A549 (cell line): ENCODE results near the gene CPED1. TPM values are rescaled to one million over a fixed set of nuclear protein-coding genes. Genes with fewer than 3 reads are reported as not detected.

Experiments
- ATAC-seq, 2 experiments: fragments of 200-7000 bp in 1 of 2; fragments of >200 bp in 1 of 2; cut with Nextera tagmentation in 1 of 2; cut with Tn5 transposase in 1 of 2; 3 replicates each; pipeline versions ENCODE4 v1.8.0 to v1.9.1; 2018 to 2020; ENCODE audit warnings: mild to moderate bottlenecking in 1 of 2, moderate library complexity in 1 of 2
- CTCF ChIA-PET: fragments of 300-600 bp; sonication (Branson Sonifier 250); formaldehyde crosslinking; extraction: SDS; loops from one replicate; lab custom pipeline; 2021; ENCODE audit warnings: antibody characterized with exemption, inconsistent platforms; lab: Yijun Ruan, JAX
- POLR2A ChIA-PET: fragments of 350-600 bp; formaldehyde crosslinking; extraction: SDS; loops from one replicate; lab custom pipeline; 2021; ENCODE audit warnings: antibody characterized with exemption, inconsistent platforms; lab: Yijun Ruan, JAX
- DNase-seq, 2 experiments: peaks; one replicate each; pipeline versions ENCODE4 v3.0.0 to v3.0.0-alpha.2; 2011 to 2016; ENCODE audit warnings: low read depth in 1 of 2, low spot score in 1 of 2
- FAIRE-seq: peaks from 2 replicates; lab custom pipeline; 2011; peaks lifted over from hg19 to GRCh38; lab: Jason Lieb, UNC
- H3K27ac ChIP-seq, 2 experiments: fragments of >200 bp; sonication (Bioruptor Twin); formaldehyde crosslinking; 3 replicates each; pipeline ENCODE4 v1.5.1; 2016 to 2017
- H3K4me1 ChIP-seq: fragments of >200 bp; sonication (Bioruptor Twin); formaldehyde crosslinking; 3 replicates; pipeline ENCODE4 v1.6.1; 2016
- H3K4me2 ChIP-seq: fragments of >200 bp; sonication (Bioruptor Twin); formaldehyde crosslinking; 3 replicates; pipeline ENCODE4 v1.6.1; 2016
- H3K4me3 ChIP-seq: fragments of >200 bp; sonication (Bioruptor Twin); formaldehyde crosslinking; 3 replicates; pipeline ENCODE4 v1.5.1; 2016
- H3K9me3 ChIP-seq: fragments of >200 bp; sonication (Bioruptor Twin); formaldehyde crosslinking; 3 replicates; pipeline ENCODE4 v1.6.1; 2016
- BHLHE40 ChIP-seq: IDR thresholded peaks from 2 replicates; pipeline ENCODE4 v1.6.1; 2012; ENCODE audit warnings: low read depth, low read length, inconsistent platforms
- CBX8 ChIP-seq: fragments of 200-600 bp; sonication (generic); IDR thresholded peaks from 2 replicates; pipeline ENCODE4 v1.6.1; 2016
- CEBPB ChIP-seq, 2 experiments: fragments of >200 bp in 1 of 2; sonication (Bioruptor Twin) in 1 of 2; formaldehyde crosslinking in 1 of 2; IDR thresholded peaks; 2 replicates each; pipeline ENCODE4 v1.6.1; 2012 to 2016
- CHD2 ChIP-seq: fragments of 150-350 bp; IDR thresholded peaks from 2 replicates; pipeline ENCODE4 v1.6.1; 2014; ENCODE audit warnings: low read length; ENCODE audit not compliant: partially characterized antibody
- CHD4 ChIP-seq: fragments of 200-600 bp; sonication (generic); IDR thresholded peaks from 2 replicates; pipeline ENCODE4 v1.6.1; 2016; ENCODE audit warnings: antibody characterized with exemption, mild to moderate bottlenecking, borderline replicate concordance
- EHMT2 ChIP-seq: fragments of 200-600 bp; sonication (generic); IDR thresholded peaks from 2 replicates; pipeline ENCODE4 v1.6.1; 2016; ENCODE audit warnings: antibody characterized with exemption, low read depth, mild to moderate bottlenecking, moderate library complexity
- FOSL2 ChIP-seq, 2 experiments: fragments of 450-650 bp in 1 of 2; fragments of >200 bp in 1 of 2; sonication (Bioruptor Twin) in 1 of 2; formaldehyde crosslinking; IDR thresholded peaks; 2 replicates each; pipeline versions ENCODE4 v1.5.0 to v1.6.1; 2016 to 2020; ENCODE audit warnings: mild to moderate bottlenecking in 1 of 2, moderate library complexity in 1 of 2
- FOXS1 ChIP-seq: fragments of 250-450 bp; sonication (Bioruptor Pico); IDR thresholded peaks from 2 replicates; pipeline ENCODE4 v1.5.0; 2020; ENCODE audit warnings: mild to moderate bottlenecking, moderate library complexity
- KDM5A ChIP-seq: fragments of 200-600 bp; sonication (generic); IDR thresholded peaks from 2 replicates; pipeline ENCODE4 v1.6.1; 2016; ENCODE audit warnings: antibody characterized with exemption, mild to moderate bottlenecking
- MAFK ChIP-seq: fragments of 450-650 bp; IDR thresholded peaks from 2 replicates; pipeline ENCODE4 v1.6.1; 2014; ENCODE audit not compliant: partially characterized antibody
- NFE2L2 ChIP-seq: fragments of 150-350 bp; conservative IDR thresholded peaks from 2 replicates; pipeline ENCODE4 v1.6.1; 2014; ENCODE audit warnings: low read length
- NR3C1 ChIP-seq: fragments of >200 bp; sonication (Bioruptor Twin); formaldehyde crosslinking; IDR thresholded peaks from 3 replicates; pipeline ENCODE4 v1.6.1; 2017
- POLR2AphosphoS2 ChIP-seq: conservative IDR thresholded peaks from 2 replicates; pipeline ENCODE4 v1.6.1; 2012; ENCODE audit warnings: low read length, improper control_type of control experiment, inconsistent platforms
- RAD21 ChIP-seq, 2 experiments: fragments of >200 bp in 1 of 2; sonication (Bioruptor Twin) in 1 of 2; formaldehyde crosslinking in 1 of 2; IDR thresholded peaks in 1 of 2; conservative IDR thresholded peaks in 1 of 2; 2 replicates in 1 of 2; 3 replicates in 1 of 2; pipeline ENCODE4 v1.6.1; 2012 to 2018; ENCODE audit warnings: inconsistent platforms in 1 of 2
- RARB ChIP-seq: fragments of 250-450 bp; sonication (Bioruptor Pico); IDR thresholded peaks from 2 replicates; pipeline ENCODE4 v1.8.0; 2021; ENCODE audit warnings: mild to moderate bottlenecking, moderate library complexity
- RFX5 ChIP-seq: fragments of 450-650 bp; IDR thresholded peaks from 2 replicates; pipeline ENCODE4 v1.7.1; 2014; ENCODE audit warnings: antibody characterized with exemption, mild to moderate bottlenecking, moderate library complexity
- RNF2 ChIP-seq: fragments of 200-600 bp; sonication (generic); IDR thresholded peaks from 2 replicates; pipeline ENCODE4 v1.6.1; 2016; ENCODE audit warnings: low read depth, mild to moderate bottlenecking, antibody characterized with exemption, moderate library complexity, borderline replicate concordance
- SMC3 ChIP-seq: fragments of >200 bp; sonication (Bioruptor Twin); formaldehyde crosslinking; IDR thresholded peaks from 3 replicates; pipeline ENCODE4 v1.6.1; 2018; ENCODE audit warnings: inconsistent platforms
- TP53 ChIP-seq: fragments of 250-450 bp; sonication (Bioruptor Pico); IDR thresholded peaks from 2 replicates; pipeline ENCODE4 v1.5.0; 2021; ENCODE audit warnings: mild to moderate bottlenecking, moderate library complexity
- ZFP36 ChIP-seq: fragments of 450-650 bp; IDR thresholded peaks from 2 replicates; pipeline ENCODE4 v1.6.1; 2014; ENCODE audit warnings: borderline replicate concordance; ENCODE audit not compliant: partially characterized antibody
- ZSCAN20 ChIP-seq: fragments of 250-450 bp; sonication (Bioruptor Pico); IDR thresholded peaks from 2 replicates; pipeline ENCODE4 v1.8.0; 2022; ENCODE audit warnings: mild to moderate bottlenecking, moderate library complexity
- WGBS: methylation state at CpG from one replicate; pipeline ENCODE4 v1.1.6; 2017; ENCODE audit errors: missing lambda C conversion rate; 5-methylcytosine and 5-hydroxymethylcytosine counted together
- polyA plus RNA-seq, 4 experiments: library from polyadenylated mRNA; depleted of rRNA in 3 of 4; stranded (reverse); fragments of >200 nt; fragmentation: RNase III in 1 of 4; extraction: RNeasy Plus Mini Kit Qiagen cat#74134 plus additional on column Dnase treatment in 1 of 4; gene quantifications; 2 replicates in 3 of 4; 3 replicates in 1 of 4; pipeline ENCODE4 v1.2.3, GENCODE V29; 2011 to 2017
- TF ChIP-seq, protein P1 (sequence below): fragments of 150-350 bp; IDR thresholded peaks from 2 replicates; pipeline ENCODE4 v1.6.1; 2014; ENCODE audit warnings: low read depth, mild to moderate bottlenecking, low read length
- TF ChIP-seq, protein P2 (sequence below): fragments of 200-600 bp; sonication (generic); IDR thresholded peaks from 2 replicates; pipeline ENCODE4 v1.6.1; 2016; ENCODE audit warnings: antibody characterized with exemption, mild to moderate bottlenecking, moderate library complexity

CPED1 gene
- polyA plus RNA-seq, 2 of the 4 experiments (the other 2 are of a cell fraction) = 0.03 TPM; not detected in 1

DNA sequence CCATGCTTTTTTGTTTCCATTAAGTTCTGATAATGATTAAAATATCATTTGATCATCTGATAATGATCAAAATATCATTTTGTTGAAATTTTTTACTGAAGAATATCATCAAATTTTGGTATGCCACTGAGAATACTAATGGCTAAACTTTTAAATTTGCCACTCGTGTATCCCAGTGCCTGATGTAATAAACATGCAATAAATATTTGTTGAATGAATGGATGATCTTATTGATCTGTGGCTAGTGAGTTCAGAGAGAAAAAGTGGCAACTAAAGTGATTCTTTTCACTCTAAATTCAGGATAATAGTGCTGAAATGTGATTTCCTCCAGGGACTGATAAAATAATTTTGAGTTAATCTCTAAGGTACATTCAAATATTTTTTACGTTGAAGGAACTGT, 181.0 kb downstream of the CPED1 start:
- ChIA-PET CTCF (no interaction called here), POLR2A (no interaction called here)
- Histone ChIP-seq H3K4me1 (no peaks in the 10 kb centered on the region), H3K9me3 (no peaks in the 10 kb centered on the region), H3K27ac (no peak overlapping the region), H3K4me3 (no peak overlapping the region), H3K4me2 (no peak overlapping the region)
- DNase-seq (no peak), ATAC-seq (no peak), FAIRE-seq (no peak)
- WGBS = 3% methylated on average over 2 of the region's 2 CpGs
- TF ChIP-seq CBX8 = no peak
- no peak for TF ChIP-seq POLR2AphosphoS2
- no peak for TF ChIP-seq FOSL2 (IDR thresholded peaks at IDR 0.05)
- no peak for TF ChIP-seq FOSL2 (CRISPR knock-in tag; IDR thresholded peaks at IDR 0.05)
- no peak for TF ChIP-seq RFX5
- TF ChIP-seq RAD21 (conservative IDR thresholded peaks at IDR 0.05 in 1 of 2, IDR thresholded peaks at IDR 0.05 in 1 of 2) = no peak
- no peak for TF ChIP-seq ZSCAN20 (CRISPR knock-in tag)
- no peak for TF ChIP-seq ZFP36
- no peak for TF ChIP-seq MAFK

DNA sequence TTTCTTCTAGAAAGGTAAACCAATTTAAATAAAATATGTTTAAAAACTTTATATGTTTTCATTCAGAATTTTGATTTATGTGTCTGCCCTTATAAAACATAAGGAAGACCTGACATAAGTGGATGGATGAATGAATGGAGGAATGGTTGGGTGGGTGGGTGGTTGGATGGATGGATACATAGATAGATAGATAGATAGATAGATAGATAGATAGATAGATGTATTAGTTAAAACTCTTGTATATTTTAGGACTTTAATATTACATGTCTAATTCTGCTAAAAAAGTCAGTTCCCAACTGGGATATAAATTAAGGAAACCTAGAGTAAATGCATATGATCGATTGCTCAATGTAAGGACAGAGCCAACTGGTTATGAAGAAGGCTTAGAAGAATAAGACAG, 184.0 kb downstream of the CPED1 start:
- Histone ChIP-seq H3K27ac (no peak overlapping the region), H3K9me3 (no peaks in the 10 kb centered on the region), H3K4me2 (no peak overlapping the region), H3K4me1 (no peaks in the 10 kb centered on the region), H3K4me3 (no peak overlapping the region)
- DNase-seq = no peak
- CTCF ChIA-PET = no interaction called here
- POLR2A ChIA-PET = no interaction called here
- no peak for ATAC-seq
- no peak for TF ChIP-seq CEBPB (IDR thresholded peaks at IDR 0.05)
- no peak for TF ChIP-seq FOXS1
- TF ChIP-seq, protein P1, sequence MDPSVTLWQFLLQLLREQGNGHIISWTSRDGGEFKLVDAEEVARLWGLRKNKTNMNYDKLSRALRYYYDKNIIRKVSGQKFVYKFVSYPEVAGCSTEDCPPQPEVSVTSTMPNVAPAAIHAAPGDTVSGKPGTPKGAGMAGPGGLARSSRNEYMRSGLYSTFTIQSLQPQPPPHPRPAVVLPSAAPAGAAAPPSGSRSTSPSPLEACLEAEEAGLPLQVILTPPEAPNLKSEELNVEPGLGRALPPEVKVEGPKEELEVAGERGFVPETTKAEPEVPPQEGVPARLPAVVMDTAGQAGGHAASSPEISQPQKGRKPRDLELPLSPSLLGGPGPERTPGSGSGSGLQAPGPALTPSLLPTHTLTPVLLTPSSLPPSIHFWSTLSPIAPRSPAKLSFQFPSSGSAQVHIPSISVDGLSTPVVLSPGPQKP = no peak
- TF ChIP-seq, protein P2, sequence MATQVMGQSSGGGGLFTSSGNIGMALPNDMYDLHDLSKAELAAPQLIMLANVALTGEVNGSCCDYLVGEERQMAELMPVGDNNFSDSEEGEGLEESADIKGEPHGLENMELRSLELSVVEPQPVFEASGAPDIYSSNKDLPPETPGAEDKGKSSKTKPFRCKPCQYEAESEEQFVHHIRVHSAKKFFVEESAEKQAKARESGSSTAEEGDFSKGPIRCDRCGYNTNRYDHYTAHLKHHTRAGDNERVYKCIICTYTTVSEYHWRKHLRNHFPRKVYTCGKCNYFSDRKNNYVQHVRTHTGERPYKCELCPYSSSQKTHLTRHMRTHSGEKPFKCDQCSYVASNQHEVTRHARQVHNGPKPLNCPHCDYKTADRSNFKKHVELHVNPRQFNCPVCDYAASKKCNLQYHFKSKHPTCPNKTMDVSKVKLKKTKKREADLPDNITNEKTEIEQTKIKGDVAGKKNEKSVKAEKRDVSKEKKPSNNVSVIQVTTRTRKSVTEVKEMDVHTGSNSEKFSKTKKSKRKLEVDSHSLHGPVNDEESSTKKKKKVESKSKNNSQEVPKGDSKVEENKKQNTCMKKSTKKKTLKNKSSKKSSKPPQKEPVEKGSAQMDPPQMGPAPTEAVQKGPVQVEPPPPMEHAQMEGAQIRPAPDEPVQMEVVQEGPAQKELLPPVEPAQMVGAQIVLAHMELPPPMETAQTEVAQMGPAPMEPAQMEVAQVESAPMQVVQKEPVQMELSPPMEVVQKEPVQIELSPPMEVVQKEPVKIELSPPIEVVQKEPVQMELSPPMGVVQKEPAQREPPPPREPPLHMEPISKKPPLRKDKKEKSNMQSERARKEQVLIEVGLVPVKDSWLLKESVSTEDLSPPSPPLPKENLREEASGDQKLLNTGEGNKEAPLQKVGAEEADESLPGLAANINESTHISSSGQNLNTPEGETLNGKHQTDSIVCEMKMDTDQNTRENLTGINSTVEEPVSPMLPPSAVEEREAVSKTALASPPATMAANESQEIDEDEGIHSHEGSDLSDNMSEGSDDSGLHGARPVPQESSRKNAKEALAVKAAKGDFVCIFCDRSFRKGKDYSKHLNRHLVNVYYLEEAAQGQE = no peak
- TF ChIP-seq NFE2L2 = no peak
- TF ChIP-seq RARB (CRISPR knock-in tag) = no peak
- no peak for TF ChIP-seq BHLHE40
- TF ChIP-seq SMC3 = no peak
- no peak for TF ChIP-seq KDM5A
- no peak for TF ChIP-seq RNF2
- no peak for TF ChIP-seq NR3C1
- FAIRE-seq = no peak
- WGBS = 0% methylated on average over 1 of the region's 1 CpG

DNA sequence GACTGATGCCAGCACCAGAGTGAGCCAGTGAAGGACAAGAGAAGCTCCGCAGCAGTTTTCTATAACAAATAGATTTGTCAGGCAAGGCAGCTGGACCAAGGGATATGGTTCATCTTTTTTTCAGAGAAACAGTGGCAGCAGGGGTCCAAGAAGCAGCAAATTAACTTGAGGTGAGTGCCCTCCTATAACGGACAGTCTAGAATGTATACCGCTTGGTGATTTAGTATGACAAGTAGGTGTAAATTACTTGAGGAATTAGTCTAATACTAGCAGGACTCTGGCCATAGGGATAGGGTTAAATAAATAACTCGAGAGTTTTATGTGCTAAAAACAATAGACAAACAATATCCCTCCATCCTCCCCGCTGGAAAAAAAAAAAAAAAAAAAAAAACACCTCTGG, 187.3 kb downstream of the CPED1 start:
- ATAC-seq (no peak), DNase-seq (no peak), FAIRE-seq (no peak)
- CTCF ChIA-PET = interaction anchor here (1.1 kb wide), 1 partner anchor 189 kb away, joined by 3 read pairs; no protein-coding TSS in a partner anchor
- Histone ChIP-seq H3K4me3 (no peak overlapping the region), H3K27ac (no peak overlapping the region), H3K4me2 (no peak overlapping the region), H3K4me1 (no peaks in the 10 kb centered on the region), H3K9me3 (no peaks in the 10 kb centered on the region)
- 24% methylated on average over 5 of the region's 5 CpGs for WGBS
- TF ChIP-seq ZFP36 (no peak), EHMT2 (no peak), CHD2 (no peak), TP53 (CRISPR knock-in tag) (no peak), ZSCAN20 (CRISPR knock-in tag) (no peak), CHD4 (no peak)
- POLR2A ChIA-PET = no interaction called here
